GM18511 (cell line): ENCODE data around the gene SP110.
"Not testable (repeated sequence)": the region's sequence is repeated elsewhere in the genome, so short reads cannot be mapped to it uniquely, and the experiment has no call there.

Experiments
- ATAC-seq: cut with Tn5 transposase; IDR thresholded peaks from one replicate; pipeline ENCODE4 v1.9.1; 2021; ENCODE audit warnings: mild to moderate bottlenecking, moderate library complexity; ENCODE audit not compliant: unreplicated experiment

The SP110 gene

DNA sequence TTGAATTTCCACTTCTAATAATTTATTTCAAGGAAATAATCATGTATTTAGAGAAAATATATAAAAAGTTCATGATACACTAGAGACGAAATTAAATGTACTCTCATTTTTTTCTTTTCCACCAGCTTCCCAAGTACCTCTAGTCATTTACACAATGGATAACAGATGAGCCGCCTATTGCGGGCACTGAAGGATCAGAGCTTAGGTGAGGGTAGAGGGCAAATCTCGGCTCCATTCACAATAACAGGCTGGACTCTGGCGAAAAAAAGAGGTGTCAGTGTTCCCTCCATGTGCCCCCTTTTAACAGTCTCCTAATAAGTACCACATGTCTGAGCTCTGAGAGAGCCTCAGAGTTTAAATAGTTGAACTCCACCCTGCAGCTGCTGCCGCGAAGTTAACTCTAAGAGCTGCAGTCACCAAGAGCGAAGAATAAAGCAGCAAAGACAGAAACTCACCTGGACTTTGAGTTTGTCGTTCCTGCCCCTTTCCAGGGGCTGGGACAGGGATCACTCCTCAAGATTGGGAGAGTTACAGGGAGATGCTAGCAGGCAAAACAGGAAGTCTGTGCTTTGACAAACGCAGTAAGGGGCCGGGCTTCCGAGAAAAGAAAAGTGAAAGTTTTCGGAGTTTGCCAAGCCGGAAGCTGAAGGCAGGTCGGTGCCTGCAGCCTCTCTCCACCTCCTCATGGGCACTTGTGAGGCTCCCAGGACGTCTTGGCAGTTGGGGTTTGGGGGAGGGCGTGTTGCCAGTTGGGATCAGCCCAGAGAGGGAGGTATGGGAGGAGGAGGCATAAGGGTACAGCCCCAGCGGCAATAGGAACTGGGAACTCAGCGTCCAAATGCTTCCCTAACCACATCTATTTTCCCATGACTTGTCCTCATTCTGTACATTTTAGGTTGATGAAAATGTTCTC is at the start of gene SP110:
Gene SP110 (minus strand): TSS at position 566 of the 913 bp plus-strand sequence. CDS start 3,057 bp downstream, outside the sequence.
- ATAC-seq = peak; percentile 88

- ATAC-seq = peak; percentile 57
These were observed 48.9 kb upstream of the SP110 start for GRCh38 chr2:230268606-230269243.

- peak; percentile 77 for ATAC-seq
These were observed 47.8 kb upstream of the SP110 start for GRCh38 chr2:230267556-230267955.

DNA sequence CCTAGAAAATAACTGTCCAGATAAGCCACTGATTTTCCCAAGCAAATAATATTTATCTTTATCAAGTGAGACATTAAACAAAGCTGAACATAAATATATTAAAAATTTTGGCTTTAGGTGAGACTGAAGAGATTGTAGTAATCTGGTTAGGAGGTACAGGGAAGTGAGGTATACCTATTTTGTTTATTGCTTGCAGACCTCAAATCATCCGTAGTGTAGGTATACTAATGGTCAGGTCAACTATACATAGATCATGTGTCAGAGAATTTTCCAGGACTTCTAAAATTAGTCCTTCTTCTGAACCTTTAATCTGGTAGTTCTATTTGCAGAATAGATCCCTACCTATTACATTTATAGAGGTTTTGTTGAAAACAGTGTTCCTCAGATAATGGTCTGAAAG is 47.3 kb upstream of the SP110 start:
- peak; percentile 24 for ATAC-seq

GRCh38 chr2:230266638-230267037 is 46.9 kb upstream of the SP110 start:
- no peak for ATAC-seq

- ATAC-seq = not testable (repeated sequence)
These were observed 45.2 kb upstream of the SP110 start for GRCh38 chr2:230264945-230265344.

DNA sequence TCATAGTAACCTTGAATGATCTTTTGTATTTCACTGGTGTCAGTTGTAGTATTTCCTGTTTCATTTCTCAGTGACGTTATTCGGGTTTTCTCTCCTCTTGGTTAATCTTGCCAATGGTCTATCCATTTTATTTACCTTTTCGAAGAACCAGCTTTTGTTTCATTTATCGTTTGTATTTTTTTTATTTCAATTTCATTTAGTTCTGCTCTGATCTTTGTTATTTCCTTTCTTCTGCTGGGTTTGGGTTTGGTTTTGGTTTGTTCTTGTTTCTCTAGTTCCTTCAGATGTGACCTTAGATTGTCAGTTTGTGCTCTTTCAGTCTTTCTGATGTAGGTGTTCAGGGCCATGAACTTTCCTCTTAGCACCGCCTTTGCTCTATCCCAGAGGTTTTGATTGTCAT is 42.5 kb upstream of the SP110 start:
- ATAC-seq = no peak

- no peak for ATAC-seq
These were observed 38.7 kb upstream of the SP110 start for GRCh38 chr2:230258483-230258882.

DNA sequence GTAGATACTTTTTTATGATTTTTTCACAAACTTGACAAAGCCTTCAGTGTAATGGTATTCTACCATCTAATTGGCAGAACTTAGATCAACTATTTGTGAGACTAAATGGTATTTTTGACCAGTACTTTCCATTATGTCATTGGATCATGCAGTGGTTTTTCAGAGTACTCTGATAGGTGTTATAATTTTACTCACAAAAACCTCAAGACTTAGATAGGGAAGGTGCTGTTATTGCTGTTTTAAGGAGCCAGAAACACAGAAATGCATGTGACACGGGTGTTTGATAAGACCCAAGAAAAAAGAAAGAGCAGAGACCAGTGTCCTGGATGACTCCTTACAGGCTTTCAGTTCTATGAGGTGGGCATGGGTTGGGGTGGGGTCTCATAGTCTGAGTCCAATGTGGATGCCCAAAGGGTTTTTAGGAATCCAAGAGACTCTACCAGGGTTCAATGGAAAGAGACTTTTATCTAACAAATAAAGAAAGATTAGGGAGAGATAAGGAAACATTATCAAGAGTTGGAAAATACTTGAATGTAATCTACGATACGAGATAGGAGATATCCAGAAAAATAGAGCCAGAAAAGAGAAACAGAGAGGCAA is 37.0 kb upstream of the SP110 start:
- no peak for ATAC-seq

GRCh38 chr2:230254152-230254881 is 34.5 kb upstream of the SP110 start:
- ATAC-seq = no peak

GRCh38 chr2:230250231-230250630 is 30.4 kb upstream of the SP110 start:
- no peak for ATAC-seq

GRCh38 chr2:230246206-230246605 is 26.4 kb upstream of the SP110 start:
- no peak for ATAC-seq

DNA sequence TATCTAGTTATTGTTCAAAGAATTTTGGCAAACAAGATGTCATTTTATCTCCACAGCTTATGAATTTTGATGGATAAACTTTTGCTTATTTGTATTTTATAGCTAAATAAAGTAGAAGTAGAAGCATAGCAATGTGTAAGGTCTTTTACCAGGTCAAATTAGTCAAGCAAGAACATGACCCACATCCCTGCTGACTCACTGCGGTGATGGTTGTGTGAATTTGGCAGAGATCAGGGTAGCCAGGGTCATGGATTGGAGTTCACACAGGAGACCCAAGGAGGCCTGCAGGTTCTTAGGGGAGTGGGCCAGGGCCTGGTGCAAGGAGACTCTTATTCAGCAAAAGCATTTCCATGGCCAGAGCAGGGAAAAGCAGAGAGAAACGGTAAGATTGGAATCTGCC is 24.4 kb upstream of the SP110 start:
- ATAC-seq = no peak

DNA sequence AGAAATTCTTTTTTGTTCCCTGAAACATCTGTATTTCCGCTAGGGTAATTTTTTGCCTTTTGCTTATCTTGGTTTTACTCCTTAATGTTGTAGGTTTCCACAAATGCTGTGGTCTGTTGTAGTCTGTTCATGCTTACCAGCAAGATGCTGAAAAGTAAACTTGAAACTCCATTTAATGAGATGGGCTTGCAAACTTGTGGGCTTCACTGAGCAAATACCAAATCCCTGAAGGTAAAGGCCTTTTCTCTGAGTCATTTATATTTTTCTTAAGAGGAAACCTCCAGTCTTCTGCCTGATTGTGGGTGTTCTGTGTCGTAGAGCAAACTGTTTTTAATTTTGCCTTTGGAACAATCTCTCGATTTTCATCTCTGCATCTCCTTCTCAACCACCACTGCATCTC is 15.1 kb upstream of the SP110 start:
- no peak for ATAC-seq

DNA sequence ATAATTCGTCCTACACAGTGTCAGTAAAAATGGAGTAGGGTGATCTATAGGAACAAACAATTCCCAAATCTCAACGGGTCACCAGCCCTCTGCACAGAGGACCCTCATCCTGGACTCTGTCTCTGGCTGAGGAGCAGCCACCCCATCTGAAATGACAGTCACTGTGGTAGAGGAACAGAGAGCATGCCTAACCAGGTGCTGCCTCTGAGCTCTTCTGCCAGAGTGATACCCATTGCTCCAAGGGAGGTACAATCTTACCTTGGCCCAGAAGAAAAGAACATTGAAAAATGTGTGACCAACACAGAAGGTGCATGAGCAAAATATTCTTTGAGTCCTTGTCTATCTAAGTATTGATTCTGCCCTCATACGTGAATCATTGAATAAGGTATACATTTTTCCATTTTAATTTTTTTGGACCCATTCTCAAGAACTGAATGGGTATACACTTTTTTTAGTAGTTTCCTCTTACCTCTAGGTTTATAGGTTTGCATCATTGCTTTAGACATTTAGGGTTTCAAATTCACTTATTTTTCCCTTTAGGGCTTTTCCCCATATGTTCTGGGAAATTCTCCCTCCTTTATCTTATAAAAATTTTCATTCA is 14.4 kb upstream of the SP110 start:
- peak; percentile 79 for ATAC-seq

DNA sequence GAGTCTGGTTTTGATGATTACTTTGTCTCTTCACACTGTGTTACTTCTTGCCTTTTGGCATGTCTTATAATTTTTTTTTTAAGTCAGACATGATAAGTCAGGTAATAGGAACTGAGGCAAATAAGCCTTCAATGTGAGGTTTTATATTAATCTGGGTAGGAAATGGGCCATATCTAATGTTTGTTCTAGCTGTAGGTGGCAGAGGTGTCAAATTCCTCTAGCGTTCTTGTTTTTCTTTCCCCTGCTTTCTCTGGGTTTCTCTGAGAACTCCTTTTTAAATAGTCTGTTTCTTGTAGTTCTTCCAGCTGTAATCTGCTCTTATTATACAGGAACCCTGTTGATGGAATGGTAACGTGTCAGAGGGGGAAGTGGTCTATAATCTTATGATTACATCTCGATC is 11.5 kb upstream of the SP110 start:
- no peak for ATAC-seq

- ATAC-seq = no peak
These were observed 10.9 kb upstream of the SP110 start for GRCh38 chr2:230230496-230231200.

- no peak for ATAC-seq
These were observed 10.3 kb upstream of the SP110 start for GRCh38 chr2:230230087-230230486.

- no peak for ATAC-seq
These were observed 7.4 kb upstream of the SP110 start for GRCh38 chr2:230227216-230227615.

DNA sequence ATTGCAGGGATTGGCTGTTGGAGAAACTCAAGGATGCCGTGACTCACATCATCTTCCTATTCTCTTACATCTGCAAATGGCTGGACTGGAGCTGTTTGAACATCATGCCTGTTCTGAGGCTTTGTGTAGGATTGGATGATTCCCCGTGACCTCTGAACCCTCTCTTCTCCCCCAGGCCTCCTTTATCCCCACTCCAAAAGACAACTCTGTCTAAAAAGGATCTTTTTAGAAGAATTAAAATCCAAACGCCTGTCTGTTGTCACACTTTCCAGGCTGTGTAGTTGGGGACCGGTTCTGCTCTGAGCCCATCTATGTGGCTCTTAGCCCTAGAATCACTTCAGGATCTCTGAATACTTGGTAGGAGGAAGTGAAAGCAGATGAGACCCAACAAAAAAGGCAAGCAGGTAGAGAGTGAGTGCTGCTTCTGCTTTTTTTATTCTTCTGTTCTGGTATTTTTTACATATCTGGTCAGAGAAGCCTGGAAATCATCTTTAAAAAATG is 6.3 kb upstream of the SP110 start:
- peak; percentile 80 for ATAC-seq
